ENCODE measurements around the gene ZBTB48.

Gene ZBTB48

GRCh38 chr1:6612641-6613360 lies 33.0 kb downstream of the ZBTB48 start:
- no peak for DNase-seq (ENCODE audit: low read depth, low spot score)

DNA sequence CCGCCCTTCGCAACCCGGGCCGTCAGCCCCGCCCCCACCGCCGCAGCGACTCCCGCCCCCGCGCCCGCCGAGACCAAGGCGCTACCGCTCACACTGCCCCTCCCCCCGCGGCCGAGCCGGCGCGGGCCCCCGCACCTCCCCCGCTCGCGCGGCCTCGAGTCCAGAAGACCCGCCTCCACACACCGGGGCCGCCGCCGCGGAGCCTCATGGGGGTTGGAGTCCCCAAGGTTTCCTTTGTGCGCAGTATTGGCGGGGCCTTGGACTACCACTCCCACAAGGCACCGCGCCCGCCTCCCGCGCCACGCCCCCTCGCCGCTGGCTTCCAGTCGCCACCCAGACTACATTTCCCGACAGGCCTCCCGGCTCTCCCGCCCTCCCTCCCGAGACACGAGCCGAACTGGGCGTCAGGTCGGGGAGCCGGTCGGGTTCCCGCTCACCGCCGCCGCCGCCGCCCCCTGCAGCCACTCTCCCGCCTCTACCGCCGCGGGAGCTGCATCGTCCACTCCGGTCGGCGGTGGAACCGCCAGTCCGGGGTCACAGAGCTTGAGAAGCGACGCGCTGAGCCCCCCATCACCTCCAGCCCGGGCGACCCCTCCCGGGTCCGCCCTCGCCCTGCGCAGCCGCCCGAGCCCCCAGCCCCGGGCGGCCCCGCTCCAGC lies 33.7 kb downstream of the ZBTB48 start, which contains the start of gene PHF13:
TSS of gene PHF13 (plus strand) at position 371 of the 658 bp plus-strand sequence. CDS start 336 bp downstream, outside the sequence.
- peak; percentile 99 for DNase-seq (ENCODE audit: low read depth, low spot score)

GRCh38 chr1:6614019-6614928 lies 34.5 kb downstream of the ZBTB48 start:
- no peak for DNase-seq (ENCODE audit: low read depth, low spot score)

DNA sequence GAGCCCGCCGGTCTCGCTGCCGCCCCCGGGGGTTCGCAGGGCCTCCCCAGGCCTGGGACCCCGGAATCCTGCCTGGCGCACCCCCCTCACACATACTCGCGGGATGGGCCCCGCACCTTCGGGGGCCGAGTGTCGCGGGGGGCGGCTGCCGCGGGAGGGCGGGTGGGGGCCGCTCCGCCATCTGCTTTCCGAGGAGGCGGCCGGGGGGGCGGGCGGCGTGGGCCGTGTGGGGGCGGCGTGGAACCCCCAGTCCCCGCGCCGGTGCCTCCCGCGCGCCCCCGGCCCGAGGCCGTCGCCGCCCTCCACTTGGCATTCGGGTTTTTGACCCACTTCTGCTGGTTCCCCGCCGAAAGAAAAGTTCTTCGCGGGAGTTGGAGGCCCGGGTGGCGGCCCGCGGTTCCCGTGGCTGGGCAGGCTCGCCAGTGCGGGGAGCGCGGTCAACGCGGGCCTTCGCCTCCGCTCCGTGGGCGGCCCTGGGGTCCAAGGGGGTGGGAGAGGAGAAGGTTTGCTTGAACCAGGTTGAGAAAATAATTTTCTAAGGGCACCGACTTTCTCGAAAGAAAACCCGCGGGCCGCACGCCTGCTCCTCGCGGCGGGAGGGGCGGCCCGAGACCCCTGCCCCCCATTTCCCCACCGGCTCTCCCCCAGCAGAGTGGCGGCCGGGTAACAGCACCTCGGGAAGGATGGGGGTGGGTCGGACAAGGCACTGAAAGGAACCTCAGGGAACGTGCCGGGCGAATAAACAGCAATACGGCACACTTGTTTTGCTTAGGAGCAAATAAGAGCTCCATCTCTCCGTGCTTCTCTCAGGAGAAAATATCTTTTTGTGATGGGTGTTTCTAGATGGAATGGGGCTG lies 35.4 kb downstream of the ZBTB48 start:
- no peak for DNase-seq (ENCODE audit: low read depth, low spot score)

GRCh38 chr1:6619045-6619444 lies 39.3 kb downstream of the ZBTB48 start:
- DNase-seq (ENCODE audit: low read depth, low spot score), result no peak

- no peak for DNase-seq (ENCODE audit: low read depth, low spot score)
Observed at GRCh38 chr1:6621429-6622391, 41.9 kb downstream of the ZBTB48 start.

- no peak for DNase-seq (ENCODE audit: low read depth, low spot score)
Observed at GRCh38 chr1:6622396-6623152, 42.8 kb downstream of the ZBTB48 start.

DNA sequence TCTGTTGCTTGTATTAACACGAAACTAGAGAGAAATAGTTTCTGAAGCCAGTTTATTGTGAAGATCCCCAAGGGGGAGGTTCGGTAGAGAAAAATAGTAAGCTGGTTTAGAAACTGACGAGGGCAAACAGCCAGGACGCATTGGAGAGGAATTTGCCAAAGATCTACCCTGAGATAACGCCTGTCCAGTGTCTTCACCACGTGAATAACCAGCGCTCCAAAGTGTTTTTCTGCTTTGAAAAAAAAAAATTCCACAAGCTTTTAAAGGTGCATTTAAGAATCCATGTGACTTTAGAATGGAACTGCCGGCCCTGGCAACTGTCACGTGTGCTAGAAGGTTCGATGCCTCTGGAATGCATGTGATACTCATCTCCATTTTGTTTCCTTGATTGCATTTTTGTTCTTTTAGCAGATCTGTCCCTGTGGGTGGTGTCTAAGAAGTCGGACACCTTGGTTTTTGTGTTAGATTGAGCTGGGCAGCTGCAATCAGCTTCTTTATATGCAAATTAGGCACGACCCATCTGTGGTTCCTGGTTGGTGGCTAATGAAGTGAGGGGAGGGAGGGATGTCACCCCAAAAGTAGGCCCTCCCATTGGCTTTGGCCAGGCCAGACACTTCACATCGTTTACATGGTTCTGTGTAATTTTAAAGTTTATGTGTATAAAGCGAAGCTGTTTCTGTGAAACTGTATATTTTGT lies 43.6 kb downstream of the ZBTB48 start:
- DNase-seq (ENCODE audit: low read depth, low spot score), result no peak

- DNase-seq (ENCODE audit: low read depth, low spot score), result peak; percentile 76
Observed at GRCh38 chr1:6624710-6625583, 45.2 kb downstream of the ZBTB48 start, which contains the start of gene THAP3. Gene THAP3, plus strand, starts transcription at chr1:6624868. Its CDS starts 351 bp downstream, at chr1:6625219.

DNA sequence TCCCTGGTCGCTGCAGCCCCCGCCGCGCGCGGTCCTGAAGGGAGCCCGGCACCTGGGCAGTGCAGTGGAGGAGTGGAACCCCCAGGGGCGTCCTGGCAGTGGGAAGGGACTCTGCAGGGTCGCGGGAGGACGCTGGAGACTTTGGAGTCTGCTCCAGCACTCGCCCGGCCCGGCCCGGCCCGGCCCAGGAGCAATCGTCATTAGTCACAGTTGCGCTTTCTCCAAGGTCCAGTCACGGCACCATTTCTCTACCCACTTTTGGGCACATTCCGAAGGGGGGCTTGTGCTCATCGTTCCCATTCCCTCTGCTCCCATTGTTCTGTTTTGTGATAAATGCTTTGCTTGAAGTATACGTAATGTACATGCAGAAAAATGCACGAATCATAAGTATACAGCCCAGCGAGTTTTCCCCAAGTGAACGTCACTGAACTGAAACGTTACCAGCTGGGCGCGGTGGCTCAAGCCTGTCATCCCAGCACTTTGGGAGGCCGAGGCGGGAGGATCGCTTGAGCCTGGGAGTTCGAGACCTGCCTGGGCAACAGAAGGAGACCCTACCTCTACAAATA lies 45.9 kb downstream of the ZBTB48 start:
- no peak for DNase-seq (ENCODE audit: low read depth, low spot score)

DNA sequence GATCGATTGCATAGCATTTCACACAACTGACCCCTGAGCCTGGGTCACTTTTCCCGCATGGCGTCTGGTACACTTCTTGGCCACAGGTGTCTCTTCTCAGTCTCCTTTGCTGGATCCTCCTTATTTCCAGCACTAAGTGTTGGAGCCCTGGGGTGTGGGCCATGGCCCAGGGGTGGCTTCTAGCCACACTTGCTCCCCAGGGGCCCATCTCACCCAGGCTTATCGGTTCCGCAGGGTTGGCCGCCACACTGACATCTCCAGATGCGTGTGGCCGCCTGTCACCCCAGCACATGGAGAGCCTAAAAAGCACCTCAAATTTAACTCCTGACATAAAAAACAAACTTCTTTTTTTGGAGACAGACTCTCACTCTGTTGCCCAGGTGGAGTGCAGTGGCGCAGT lies 47.2 kb downstream of the ZBTB48 start:
- no peak for DNase-seq (ENCODE audit: low read depth, low spot score)

- DNase-seq (ENCODE audit: low read depth, low spot score), result no peak
Observed at GRCh38 chr1:6627841-6628545, 48.2 kb downstream of the ZBTB48 start.

DNA sequence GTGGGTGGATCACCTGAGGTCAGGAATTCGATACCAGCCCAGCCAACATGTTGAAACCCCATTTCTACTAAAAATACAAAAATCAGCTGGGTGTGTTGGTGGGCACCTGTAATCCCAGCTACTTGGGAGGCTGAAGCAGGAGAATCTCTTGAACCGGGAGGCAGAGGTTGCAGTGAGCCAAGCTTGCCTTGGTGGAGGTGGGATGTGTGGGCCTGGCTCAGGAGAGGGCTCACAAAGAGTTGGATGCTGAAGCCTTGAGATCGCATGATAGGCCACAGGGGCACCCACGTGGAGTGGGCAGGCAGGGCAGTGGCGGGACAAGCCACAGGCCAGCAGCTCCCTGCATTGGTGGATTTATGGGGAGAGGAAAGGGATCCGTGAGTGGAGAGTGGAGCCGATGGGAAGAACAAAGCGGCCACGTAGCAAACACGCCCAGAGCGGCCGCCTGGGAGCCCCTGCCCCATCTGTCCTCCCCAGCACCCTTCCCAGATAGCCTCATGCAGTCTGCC lies 49.2 kb downstream of the ZBTB48 start:
- no peak for DNase-seq (ENCODE audit: low read depth, low spot score)

DNA sequence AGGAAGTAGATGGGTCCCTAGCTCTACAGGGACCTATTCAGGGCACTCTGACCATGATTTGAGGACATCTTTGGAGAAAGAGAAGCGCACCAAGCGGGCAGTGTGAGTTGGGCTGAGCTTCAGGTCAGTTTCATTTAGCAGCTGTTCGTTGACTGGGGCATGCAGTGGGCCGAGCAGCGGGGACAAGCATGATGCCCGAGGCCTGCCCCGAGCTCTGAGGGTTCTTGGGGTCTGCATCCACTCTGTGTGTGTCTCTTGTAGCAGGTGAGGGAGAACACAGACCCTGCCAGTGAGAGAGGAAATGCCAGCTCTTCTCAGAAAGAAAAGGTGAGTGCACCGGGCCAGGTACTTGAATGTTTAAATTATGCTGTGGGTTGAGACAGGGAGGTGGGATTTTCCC lies 50.2 kb downstream of the ZBTB48 start:
- DNase-seq (ENCODE audit: low read depth, low spot score), result no peak

DNA sequence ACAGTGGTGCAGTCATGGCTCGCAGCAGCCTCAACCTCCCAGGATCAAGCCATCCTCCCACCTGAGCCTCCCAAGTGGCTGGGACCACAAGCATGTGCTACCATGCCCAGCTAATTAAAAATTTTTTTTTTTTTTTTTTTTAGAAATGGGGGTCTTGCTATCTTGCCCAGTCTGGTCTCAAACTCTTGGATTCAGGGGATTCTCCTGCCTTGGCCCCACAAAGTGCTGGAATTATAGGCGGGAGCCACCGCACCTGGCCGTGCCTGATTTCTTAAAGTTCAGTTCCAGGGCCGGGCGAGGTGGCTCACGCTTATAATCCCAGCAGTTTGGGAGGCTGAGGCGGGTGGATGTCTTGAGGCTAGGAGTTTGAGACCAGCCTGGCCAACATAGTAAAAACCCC lies 51.3 kb downstream of the ZBTB48 start:
- no peak for DNase-seq (ENCODE audit: low read depth, low spot score)
